GM19324 (cell line): ENCODE measurements around the gene RASIP1.
"Not testable (repeated sequence)": the region's sequence is repeated elsewhere in the genome, so short reads cannot be mapped to it uniquely, and the experiment has no call there.

Source experiments
- ATAC-seq: cut with Tn5 transposase; IDR thresholded peaks from one replicate; pipeline ENCODE4 v1.9.1; 2021; ENCODE audit warnings: mild to moderate bottlenecking, moderate library complexity; ENCODE audit not compliant: unreplicated experiment, low FRiP score

The RASIP1 gene

DNA sequence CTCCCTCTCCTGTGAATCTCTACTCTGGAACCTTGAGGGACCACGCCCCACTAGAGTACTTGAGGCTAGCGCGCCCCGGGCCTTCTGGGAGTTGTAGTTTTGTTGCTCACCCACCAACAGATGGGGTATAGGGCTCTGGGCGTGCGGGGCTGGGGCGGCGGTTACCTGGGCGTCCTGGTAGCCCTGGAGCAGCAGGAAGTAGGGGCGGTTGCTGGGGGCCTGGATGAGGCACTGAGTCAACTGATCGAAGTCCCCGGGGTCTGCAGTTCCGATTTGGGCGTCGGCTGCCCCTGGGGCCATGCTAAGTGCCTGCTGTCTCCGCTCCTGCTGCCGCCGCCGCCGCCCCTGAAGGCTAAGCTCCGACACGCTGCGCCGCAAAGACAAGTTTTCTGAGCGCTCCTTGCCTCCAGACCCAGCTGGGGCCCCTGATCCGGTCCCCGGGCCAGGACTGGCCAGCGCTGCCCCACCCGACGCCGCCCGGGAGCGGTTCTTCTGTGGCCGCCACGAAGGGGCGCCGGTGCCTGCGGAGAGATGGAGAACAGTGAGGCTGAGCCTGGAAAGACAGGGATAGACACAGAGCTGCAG is 5.3 kb downstream of the RASIP1 start:
- ATAC-seq: no peak

- ATAC-seq: no peak
Observed at GRCh38 chr19:48734625-48735024, 5.8 kb downstream of the RASIP1 start.

GRCh38 chr19:48731452-48731851 is 9.0 kb downstream of the RASIP1 start:
- ATAC-seq: no peak

- no peak for ATAC-seq
Observed at GRCh38 chr19:48728911-48729664, 11.3 kb downstream of the RASIP1 start.

GRCh38 chr19:48726556-48726955 is 13.9 kb downstream of the RASIP1 start:
- no peak for ATAC-seq

- ATAC-seq: no peak
Observed at GRCh38 chr19:48724796-48725753, 15.3 kb downstream of the RASIP1 start.

- no peak for ATAC-seq
Observed at GRCh38 chr19:48722196-48722708, 18.2 kb downstream of the RASIP1 start.

DNA sequence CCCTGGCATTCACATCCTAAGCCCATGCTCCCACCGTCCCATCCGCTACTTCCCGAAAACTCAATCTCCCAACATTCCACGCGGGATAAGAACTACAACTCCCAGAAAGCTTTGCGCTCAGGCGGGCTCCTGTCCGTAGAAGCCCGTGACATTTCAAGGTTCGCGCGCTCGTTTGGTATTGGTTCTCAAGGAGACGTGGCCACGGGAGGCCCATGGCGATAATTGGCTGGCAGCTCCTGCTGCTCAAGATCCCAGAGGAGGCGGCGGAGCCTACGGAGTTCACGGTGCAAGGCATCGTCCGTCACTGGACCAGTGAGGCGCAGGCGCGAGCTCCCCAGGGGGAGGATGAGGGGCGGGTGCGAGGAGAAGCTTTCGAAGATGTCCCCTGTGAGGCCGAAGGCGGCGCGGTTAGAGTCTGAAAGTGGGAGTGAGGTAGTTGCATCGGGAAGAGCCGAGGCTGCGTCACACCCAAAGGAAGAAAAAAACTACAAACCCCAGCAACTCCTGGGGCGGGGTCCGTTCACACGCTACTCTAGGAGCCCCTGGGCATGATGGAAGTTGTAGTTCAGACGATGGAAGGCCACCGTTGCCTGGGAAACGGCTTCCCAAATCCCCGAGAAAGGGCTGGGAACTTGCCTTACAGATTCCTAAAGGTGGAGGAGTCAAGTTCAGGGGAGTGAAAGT is 19.7 kb downstream of the RASIP1 start:
- peak; percentile 82 for ATAC-seq

- no peak for ATAC-seq
Observed at GRCh38 chr19:48720251-48720612, 20.2 kb downstream of the RASIP1 start.

DNA sequence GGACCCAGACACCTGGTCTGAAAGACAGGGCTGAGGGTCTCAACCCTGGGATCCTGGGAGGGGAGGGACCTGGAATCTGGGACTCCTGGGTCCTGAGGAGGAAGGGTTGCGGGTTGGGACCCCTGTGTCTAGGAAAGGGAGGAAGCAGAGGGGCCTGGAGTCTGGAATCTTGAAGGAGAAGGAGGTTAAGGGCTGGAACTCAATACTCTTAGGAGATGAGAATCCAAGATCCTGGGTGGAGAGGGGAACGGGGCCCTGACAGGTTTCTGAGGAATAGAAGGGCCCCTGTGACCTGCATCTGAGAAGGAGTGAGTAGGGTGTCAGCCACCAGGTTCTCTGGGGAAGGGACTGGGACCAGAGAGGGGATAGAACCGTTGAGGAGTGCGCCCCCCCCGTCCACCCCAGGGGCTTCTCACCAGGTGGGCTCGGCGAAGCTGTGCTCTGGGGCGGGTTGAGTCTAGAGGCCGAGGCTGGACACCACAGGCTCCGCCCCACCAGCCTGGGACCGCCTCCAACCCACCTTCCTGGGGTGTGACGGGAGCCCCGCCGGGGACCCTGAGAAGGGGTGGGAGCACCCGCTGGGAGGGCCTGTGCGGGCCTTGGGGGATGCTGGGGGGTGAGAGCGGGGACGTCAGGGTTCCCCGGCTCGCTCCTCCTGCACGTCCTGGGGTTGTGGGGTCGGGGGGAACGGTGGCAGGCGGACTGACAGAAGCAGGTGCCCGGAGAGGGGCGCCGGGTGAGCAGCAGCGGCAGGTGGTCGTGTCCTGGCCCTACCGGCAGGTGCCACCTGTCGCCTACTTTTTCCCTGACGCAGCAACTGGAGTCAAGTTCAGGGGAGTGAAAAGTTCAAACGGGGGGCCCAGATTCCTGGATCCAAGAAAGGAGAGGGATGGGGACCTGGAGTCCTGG is 20.9 kb downstream of the RASIP1 start, which contains the start of gene MAMSTR:
MAMSTR (minus strand) TSS at position 463 of the 909 bp plus-strand sequence. CDS start 694 bp downstream, outside the sequence.
- no peak for ATAC-seq

DNA sequence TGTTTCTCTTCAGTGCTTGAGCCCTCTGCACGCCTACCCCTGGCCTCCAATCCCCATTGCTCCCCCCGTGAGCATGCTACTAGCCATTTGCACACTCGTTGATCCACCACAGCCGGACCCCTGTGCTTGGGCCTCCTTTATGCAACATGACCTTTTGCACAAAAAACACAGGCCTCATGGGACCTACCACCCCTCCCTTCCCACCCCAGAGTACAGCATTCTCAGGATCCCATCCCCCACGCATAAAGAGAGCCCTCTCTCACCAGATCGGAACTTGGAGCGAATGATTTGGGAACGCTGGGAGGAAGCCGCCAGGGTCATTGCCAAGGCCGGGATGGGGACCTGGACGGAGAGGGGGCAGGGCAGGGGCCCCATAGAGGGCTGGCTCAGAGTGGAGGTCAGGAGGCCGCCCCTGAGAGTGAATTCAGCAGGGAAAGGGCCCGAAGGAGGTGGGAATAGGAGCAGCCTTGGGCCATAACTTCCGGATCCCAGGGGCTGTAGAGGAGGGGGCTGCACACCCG is 21.6 kb downstream of the RASIP1 start:
- ATAC-seq: no peak

DNA sequence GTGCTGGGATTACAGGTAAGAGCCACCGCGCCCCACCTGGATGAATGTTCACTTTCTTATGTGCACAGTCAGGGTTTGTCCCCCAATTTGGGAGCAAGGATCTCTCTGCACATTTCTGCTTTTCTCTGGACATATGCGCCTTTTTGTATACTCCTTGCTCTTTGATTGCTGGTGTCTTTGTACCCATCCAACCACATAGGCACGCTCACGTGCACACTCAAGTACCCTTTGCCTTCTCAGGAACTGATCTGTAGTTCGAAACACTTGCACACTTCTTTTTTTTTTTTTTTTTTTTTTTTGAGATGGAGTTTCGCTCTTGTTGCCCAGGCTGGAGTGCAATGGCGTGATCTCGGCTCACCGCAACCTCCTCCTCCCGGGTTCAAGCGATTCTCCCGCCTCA is 22.3 kb downstream of the RASIP1 start:
- not testable (repeated sequence) for ATAC-seq

DNA sequence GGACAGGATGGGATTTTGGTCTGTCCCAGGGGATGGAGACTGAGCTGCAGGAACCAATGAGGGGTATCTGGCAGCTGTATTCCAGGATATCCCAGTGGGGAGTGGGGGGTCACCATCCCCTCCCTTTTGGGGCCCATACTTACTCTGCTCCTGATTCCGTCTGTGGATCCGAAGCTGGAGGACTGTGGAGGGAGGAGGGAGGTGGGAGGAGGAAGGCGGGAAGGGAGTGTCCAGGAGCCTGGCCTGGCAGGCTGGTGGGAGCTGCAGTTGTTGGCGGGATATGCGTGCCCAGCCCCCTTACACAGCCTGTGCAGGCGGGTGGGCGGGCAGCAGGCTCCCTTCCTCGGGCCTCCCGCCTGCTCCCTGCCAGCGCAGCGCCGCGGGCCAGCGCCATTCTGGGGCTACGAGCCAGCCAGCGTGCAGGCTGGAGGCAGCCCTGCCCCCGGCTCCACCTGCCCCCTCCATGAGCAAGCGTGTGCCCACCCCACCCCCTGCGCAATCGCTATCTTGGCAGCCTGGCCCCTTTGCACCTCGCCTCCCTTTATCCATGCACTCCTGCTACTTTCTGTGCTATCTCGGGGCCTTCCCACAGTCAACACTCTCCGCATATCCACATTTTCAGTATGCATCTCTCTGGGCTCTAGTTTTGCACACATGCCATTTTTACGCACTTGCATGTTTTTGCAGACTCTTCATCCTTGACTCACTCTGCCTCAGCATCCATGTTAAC is 23.7 kb downstream of the RASIP1 start:
- ATAC-seq: no peak

DNA sequence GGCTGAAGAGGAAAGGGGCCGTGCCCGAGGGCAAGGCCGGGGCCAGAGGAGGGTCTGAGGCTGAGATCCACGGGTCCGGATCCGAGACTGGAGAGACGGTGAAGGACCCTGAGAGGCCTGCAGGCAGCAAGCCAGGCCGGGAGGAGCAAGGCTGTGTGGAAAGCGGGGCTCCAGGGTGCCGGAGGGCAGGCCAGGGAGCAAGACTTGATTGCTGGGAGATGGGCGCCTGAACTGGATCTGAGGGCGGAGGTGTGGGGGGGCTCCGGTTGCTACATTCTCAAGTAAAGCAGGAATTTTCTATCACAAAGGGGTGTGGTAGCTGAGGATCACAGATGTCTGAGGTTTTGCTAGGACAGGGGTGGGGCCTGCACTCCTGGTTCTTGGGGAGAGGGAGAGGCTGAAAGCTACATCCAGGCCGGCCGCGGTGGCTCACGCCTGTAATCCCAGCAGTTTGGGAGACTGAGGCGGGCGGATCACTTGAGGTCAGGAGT is 24.7 kb downstream of the RASIP1 start:
- ATAC-seq: no peak

DNA sequence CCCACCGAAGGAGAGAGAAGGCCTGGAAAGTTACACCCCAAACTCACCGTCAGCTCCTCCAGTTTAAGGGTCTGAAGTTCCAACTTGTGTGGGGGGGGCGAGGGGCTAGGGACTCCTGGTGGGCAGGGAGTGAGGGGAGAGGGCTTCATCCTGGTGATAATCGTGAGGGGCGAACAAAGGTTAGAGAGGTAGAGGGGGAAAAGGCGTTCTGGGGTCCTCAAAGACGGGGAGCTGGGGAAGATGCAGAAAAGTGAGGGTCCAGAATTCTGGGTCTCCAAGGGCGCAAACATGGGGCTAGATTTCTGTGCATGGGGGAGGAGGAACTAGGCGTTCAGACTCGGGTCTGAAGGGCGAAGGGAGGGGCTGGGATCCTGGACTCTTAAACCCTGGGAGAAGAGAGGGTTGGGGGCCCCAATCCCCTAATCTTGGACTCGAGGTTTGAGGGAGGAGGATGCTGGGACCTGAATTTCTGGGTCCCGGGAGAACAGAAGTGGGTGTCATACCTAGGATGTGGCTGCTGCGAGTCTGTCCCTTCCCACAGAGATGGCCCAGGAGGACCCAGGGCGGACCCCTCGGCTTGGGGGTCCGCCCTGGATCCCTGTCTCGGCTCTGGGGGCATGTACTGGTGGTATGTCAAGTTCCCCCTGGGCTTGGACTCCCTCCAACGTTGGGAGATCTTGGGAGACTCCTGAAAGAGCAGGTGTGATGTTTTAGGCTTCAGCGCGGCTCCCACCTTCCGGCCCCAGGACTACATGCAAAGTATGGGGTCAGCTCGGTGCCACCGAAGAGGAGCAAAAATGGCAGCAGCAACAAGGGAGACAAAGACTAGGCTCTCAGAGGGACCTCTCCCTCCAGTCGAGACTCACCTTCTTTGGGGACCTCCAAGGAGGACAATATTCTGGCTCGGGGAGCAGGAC is 25.4 kb downstream of the RASIP1 start:
- no peak for ATAC-seq

DNA sequence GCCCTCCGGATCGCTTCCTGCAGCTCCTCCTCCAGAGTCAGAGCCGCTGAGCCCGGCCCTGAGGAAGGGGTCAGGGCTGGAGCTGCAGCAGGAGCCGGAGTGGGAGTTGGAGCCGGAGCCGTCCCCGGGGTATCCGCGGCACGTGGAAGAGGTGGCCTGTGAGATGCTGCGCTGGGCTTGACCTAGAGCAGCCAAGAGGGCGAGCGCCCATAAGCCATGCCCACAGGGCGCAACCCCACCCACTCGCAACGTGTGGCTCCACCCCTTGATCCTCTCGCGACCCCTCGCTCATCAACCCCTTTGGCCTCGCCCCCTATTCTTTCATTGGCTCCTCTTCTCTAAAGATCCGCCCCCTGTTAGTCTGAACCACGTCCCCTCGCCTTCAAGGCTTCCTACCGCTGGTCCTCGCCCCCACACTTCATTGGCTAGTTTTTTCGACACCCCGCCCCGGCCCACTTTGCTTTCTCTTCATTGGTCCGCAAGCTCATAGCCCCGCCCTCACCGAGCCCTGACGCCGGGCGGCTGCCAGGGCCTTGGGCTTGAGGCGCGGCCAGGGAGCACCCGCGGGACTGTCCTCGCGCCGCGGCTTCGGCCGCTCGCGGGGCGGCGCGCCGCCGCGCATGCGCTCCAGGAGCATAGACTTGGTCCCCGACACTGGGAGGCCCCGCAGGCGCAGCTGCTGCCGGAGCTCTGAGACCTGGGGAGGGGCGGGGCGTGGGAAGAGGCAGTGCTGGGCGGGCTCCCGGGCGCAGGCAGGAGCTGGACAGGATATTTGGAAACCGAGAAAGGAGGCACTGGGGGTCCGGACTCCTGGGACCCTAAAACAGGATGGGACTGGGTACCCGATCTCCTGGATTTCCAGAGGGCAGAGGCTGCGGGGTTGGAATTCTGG is 26.3 kb downstream of the RASIP1 start:
- peak; percentile 89 for ATAC-seq
